Fibroblast of the aortic adventitia (primary cell): ENCODE measurements around the gene ZNF2. TPM values are rescaled to one million over a fixed set of nuclear protein-coding genes. Genes with fewer than 3 reads are reported as not detected.
"Not testable (repeated sequence)": the region's sequence is repeated elsewhere in the genome, so short reads cannot be mapped to it uniquely, and the experiment has no call there.

ENCODE experiments used
- DNase-seq: peaks from one replicate; pipeline ENCODE4 v3.0.0-alpha.2; 2010; ENCODE audit warnings: low read depth
- H3K4me3 ChIP-seq: 2 replicates; pipeline ENCODE4 v1.5.1; 2011; ENCODE audit warnings: low read depth, mild to moderate bottlenecking, control low read depth, low read length, moderate library complexity
- total RNA-seq: library from RNA; depleted of rRNA; stranded (reverse); fragments of >200 nt; gene quantifications from 2 replicates; pipeline ENCODE4 v1.2.3, GENCODE V29; 2012; ENCODE audit warnings: low replicate concordance
- TF ChIP-seq, protein P1 (sequence below): IDR thresholded peaks from 2 replicates; pipeline ENCODE4 v1.5.1; 2011; ENCODE audit warnings: mild to moderate bottlenecking, low read length, control low read depth, inconsistent platforms; ENCODE audit not compliant: insufficient read depth

The ZNF2 gene
- total RNA-seq, 1 donor, result 6.9 TPM

DNA sequence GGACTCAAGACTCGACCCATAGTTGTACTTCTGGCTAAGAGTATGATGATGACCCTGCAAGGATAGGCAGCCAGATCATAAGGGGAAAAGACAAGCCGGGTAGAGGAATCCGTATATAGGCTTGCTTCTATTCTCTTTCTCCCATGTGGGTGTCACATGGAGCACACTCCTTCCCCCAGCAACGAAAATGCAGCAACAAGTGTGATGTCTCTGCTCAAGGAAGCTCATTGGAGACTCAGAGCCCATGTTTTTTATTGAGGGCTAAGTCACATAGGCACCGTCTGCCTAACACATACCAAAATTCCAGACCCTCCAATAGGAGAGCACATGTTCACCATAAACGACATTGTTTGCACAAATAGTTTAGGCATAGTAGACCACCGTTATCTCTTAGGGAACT lies 6.3 kb downstream of the ZNF2 start:
- TF ChIP-seq, protein P1, sequence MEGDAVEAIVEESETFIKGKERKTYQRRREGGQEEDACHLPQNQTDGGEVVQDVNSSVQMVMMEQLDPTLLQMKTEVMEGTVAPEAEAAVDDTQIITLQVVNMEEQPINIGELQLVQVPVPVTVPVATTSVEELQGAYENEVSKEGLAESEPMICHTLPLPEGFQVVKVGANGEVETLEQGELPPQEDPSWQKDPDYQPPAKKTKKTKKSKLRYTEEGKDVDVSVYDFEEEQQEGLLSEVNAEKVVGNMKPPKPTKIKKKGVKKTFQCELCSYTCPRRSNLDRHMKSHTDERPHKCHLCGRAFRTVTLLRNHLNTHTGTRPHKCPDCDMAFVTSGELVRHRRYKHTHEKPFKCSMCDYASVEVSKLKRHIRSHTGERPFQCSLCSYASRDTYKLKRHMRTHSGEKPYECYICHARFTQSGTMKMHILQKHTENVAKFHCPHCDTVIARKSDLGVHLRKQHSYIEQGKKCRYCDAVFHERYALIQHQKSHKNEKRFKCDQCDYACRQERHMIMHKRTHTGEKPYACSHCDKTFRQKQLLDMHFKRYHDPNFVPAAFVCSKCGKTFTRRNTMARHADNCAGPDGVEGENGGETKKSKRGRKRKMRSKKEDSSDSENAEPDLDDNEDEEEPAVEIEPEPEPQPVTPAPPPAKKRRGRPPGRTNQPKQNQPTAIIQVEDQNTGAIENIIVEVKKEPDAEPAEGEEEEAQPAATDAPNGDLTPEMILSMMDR, result no peak
- no peak overlapping the region for H3K4me3 ChIP-seq

DNA sequence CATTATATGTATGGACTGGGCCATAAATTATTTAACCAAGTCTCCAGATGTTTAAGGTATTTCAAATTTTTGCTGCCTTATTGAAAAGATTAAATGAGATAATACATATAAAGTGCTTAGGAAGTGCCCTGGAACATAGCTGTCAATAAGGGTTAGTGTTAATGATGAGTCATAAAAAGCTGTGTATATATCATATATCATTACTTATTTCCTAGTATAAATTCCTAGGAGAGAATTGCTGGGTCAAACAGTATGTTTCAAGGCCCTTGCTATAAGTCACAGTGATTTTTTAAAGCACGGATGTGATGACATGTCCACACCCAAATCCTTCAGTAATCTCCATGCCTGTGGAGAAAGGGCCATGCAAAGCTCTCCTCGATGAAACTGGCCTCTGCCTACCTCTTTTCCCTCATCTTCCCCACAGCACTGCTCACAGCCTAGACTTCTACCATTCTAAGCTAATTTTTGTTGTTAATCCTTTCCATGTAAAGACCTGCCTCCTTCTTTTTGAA lies 8.5 kb downstream of the ZNF2 start:
- H3K4me3 ChIP-seq, result no peak overlapping the region
- TF ChIP-seq, protein P1, result no peak
- no peak for DNase-seq

More for the DNA sequence above, 6.3 kb downstream of the ZNF2 start:
- DNase-seq, result no peak

- no peak for DNase-seq
- no peak overlapping the region for H3K4me3 ChIP-seq
- TF ChIP-seq, protein P1, result no peak
Observed at GRCh38 chr2:95179451-95179850, 13.8 kb downstream of the ZNF2 start.

DNA sequence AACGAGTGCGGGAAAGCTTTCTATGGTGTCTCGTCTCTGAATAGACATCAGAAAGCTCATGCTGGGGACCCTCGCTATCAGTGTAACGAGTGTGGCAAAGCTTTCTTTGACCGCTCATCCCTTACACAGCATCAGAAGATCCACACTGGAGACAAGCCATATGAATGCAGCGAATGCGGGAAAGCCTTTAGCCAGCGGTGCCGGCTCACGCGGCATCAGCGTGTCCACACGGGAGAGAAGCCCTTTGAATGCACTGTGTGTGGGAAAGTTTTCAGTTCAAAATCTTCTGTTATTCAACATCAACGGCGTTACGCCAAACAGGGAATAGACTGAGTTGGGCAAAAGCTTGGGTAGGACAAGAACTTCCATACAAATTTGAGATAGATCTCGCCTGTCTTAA lies 16.2 kb downstream of the ZNF2 start:
- no peak for DNase-seq
- H3K4me3 ChIP-seq, result no peak overlapping the region
- TF ChIP-seq, protein P1, result no peak

DNA sequence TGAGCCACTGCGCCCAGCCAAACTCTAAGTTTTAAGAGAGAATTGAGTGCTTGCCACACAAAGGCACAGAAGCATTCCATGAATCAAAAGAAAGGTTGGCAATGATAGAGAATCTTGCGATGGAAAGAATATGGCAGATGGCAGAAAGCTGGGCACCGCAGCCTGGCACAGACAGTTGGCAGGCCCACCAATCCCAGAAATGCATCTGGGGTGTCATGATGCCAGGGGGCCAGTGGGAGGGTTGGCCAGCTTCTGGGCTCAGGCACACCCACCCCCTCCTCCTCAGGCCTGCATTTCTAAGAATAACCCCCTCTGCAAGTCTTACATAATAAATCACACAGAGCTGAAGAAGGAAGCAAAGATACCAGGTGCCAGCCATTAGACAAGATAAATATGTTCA lies 19.6 kb downstream of the ZNF2 start:
- TF ChIP-seq, protein P1, result no peak
- H3K4me3 ChIP-seq, result no peak overlapping the region
- no peak for DNase-seq

DNA sequence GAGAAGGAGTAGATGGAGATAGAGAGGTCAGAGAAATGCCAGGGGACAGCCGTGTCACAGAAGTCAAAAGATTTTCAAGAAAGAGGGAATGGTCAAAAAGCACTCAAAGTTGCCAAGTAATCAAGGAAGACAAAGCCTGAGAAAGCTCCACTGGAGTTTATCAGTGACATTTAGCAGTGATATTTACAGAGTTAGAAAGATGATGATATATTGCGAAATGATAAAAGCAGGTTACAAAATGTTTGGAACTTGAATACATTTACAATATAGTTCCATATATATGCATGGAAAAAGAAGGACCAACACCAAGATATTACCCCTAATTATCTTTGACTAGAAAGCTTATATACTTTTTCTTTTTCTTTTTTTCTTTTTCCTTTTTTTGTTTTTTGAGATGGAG lies 20.4 kb downstream of the ZNF2 start:
- H3K4me3 ChIP-seq, result no peak overlapping the region
- TF ChIP-seq, protein P1, result no peak
- DNase-seq, result no peak

GRCh38 chr2:95192956-95193355 lies 27.3 kb downstream of the ZNF2 start:
- TF ChIP-seq, protein P1, result peak; percentile 59
- H3K4me3 ChIP-seq, DNase-seq: not testable (repeated sequence)
